HTERT RPE-1 (cell line): ENCODE data around the gene FAM131A.

Experiments
- in situ Hi-C: fragments of 300-500 bp; cut with MboI; formaldehyde crosslinking; loops from 4 replicates; pipeline ENCODE4 v1.14.3; 2020; ENCODE audit warnings: low sequenced_read_pairs

FAM131A gene

DNA sequence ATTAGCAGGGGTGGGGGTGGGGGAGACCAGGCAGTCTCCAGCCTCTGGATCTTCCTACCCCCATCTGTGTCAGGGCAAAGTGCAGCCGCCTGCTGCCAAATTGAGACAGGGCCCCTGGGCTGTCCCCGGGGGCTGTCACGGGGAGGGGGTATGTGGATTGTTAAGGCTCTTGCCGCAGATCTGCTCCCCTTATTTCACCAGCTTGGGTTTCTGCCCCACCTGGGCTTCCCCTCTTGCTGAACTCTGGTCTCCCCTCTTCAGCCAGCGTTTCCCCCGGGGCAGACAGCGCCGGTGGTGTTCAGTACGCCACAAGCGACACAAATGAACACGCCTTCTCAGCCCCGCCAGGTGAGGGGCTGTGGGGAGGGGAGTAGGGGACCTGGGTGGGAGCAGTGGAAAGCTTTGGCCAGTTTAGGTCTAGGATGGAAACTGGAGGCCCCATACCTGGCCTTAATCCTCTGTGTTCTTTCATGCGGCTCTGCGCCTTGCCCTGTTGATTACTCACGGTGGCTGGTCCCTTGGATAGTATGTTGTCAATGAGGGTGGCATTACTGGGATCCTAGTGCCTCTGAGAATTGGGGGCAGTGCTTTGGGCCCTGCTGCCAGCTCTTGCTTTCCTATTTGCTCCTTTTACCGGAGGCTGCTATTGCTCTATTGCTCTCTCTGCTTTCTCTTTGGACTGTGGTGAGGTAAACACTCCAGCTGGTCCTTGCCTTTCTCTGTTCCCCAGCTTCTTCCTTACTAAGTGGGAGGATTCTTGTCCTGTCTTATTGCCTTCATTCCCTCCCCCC lies 21.3 kb upstream of the FAM131A start:
- in situ Hi-C loops, result no loop called here

DNA sequence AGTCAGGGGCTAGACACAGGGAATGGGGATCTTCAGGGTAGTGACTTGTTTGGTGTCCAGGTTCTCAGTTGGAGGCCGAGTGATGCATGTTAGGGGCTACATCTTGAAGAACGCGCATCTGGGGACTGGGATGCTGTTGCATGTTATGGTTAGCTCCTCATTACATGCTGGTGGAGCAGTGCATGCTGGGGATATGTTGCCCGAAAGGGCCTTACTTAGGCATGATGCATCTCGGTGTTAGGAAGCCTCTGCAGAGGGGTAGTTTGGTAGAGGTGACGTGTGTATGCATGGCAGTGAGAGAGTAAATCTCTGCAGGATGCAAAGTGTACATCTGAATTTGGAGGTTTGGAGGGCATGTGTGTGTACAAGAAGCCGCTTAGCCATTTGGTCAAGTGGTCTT lies 20.6 kb upstream of the FAM131A start:
- in situ Hi-C loops, result no loop called here

DNA sequence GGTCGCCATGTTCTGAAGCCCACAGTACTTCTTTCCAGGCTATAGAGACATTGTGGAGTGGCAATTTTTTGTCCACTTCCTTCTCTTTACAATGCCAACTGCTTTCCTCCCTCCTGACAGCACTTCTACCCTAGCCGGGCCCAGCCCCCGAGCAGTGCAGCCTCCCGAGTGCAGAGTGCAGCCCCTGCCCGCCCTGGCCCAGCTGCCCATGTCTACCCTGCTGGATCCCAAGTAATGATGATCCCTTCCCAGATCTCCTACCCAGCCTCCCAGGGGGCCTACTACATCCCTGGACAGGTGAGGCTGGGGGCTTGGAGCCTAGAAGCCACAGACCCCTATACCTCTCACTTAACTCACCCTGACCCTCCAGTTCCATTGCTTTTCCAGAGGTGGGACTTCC lies 20.2 kb upstream of the FAM131A start:
- in situ Hi-C loops, result no loop called here

DNA sequence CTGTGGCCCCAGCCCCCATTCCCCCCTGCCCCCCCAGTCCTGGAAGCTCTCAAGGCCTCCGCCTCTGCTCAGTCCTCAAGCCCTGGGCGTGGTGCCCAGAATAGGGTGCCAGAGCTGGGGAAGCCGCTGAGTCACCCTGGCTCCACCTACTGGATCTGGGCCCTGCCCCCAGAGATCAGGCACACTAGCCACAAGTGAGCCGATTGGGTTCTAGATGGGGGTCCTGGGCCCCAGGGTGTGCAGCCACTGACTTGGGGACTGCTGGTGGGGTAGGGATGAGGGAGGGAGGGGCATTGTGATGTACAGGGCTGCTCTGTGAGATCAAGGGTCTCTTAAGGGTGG lies 17.3 kb upstream of the FAM131A start:
- in situ Hi-C loops, result no loop called here

DNA sequence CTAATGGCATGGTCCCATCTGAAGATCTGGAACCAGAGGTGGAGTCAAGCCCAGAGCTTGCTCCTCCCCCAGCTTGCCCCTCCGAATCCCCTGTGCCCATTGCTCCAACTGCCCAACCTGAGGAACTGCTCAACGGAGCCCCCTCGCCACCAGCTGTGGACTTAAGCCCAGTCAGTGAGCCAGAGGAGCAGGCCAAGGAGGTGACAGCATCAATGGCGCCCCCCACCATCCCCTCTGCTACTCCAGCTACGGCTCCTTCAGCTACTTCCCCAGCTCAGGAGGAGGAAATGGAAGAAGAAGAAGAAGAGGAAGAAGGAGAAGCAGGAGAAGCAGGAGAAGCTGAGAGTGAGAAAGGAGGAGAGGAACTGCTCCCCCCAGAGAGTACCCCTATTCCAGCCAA lies 15.7 kb upstream of the FAM131A start:
- in situ Hi-C loops, result no loop called here

DNA sequence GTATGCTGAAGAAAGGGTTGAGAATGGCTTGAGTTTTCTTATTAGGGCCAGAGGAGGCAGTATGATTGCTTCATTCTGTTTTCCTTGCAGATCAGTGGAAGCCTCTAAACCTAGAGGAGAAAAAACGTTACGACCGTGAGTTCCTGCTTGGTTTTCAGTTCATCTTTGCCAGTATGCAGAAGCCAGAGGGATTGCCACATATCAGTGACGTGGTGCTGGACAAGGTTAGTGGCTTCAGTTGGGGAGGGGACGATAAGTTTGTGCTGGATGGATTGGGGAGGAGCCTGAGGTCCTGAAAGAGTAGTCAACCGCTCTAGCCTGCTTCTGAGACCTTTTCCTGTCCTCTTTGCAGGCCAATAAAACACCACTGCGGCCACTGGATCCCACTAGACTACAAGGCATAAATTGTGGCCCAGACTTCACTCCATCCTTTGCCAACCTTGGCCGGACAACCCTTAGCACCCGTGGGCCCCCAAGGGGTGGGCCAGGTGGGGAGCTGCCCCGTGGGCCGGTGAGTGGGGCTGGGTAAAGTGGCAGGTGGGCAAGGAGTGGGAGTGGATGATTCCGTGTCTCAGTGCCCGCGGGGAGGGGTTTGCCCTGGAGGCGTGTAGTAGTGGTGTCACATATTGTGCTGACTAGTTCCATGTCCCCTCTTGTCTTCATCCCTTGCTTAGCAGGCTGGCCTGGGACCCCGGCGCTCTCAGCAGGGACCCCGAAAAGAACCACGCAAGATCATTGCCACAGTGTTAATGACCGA lies 14.5 kb upstream of the FAM131A start:
- in situ Hi-C loops, result no loop called here

DNA sequence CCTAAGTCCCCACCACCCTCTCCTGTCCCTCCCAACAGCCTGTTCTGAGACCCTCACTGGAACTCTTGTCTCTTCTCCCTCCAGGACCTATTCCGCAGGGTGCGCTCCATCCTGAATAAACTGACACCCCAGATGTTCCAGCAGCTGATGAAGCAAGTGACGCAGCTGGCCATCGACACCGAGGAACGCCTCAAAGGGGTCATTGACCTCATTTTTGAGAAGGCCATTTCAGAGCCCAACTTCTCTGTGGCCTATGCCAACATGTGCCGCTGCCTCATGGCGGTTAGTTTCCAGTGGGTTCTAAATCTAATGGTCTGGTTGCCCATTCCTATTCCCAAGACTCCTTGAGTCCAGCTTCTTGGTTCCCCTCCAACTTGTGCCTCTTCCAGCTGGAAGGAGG lies 13.7 kb upstream of the FAM131A start:
- in situ Hi-C loops, result no loop called here

DNA sequence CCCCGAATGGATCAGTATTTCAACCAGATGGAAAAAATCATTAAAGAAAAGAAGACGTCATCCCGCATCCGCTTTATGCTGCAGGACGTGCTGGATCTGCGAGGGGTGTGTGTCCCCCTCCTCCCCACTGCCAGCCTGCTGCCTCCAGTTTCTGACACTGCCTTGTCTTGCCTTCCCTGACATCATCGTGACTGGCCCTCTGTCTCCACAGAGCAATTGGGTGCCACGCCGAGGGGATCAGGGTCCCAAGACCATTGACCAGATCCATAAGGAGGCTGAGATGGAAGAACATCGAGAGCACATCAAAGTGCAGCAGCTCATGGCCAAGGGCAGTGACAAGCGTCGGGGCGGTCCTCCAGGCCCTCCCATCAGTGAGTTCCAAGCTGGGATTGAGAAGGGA lies 12.1 kb upstream of the FAM131A start:
- in situ Hi-C loops, result no loop called here

DNA sequence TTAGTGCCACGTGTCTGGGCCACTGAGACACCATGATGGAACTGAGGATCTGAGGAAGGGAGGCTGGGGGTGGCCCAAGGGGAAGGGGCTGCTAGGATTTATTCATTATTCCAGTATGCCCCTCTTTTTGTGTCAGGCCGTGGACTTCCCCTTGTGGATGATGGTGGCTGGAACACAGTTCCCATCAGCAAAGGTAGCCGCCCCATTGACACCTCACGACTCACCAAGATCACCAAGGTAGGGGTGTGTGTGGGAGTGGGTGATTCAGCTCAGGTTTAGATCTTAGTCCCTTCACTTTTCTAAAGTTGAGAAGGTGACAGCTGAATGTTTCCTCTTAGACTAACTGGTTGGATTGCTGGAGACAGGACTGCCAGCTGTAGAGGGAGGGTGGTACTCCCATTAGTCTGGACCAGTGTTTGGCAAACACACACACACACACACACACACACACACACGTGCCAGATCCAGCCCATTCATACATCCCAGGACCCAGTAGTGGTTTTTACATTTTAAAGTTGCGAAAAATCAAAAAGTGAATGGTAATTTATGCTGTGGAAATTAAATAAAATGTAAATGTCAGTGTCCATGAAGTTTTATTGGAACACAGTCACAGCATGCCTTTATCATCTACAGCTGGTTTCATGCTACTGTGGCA lies 11.6 kb upstream of the FAM131A start:
- in situ Hi-C loops, result no loop called here

DNA sequence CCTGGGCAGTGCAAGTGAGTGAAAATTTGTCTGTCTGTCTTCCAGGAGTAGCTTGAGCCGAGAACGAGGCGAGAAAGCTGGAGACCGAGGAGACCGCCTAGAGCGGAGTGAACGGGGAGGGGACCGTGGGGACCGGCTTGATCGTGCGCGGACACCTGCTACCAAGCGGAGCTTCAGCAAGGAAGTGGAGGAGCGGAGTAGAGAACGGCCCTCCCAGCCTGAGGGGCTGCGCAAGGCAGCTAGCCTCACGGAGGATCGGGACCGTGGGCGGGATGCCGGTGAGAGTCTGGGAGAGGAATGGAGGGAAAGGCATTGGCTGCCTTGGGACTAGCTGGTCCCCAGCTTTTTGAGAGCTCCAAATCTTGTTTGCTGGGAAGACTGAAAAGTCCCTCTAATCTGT lies 10.2 kb upstream of the FAM131A start:
- in situ Hi-C loops, result no loop called here

DNA sequence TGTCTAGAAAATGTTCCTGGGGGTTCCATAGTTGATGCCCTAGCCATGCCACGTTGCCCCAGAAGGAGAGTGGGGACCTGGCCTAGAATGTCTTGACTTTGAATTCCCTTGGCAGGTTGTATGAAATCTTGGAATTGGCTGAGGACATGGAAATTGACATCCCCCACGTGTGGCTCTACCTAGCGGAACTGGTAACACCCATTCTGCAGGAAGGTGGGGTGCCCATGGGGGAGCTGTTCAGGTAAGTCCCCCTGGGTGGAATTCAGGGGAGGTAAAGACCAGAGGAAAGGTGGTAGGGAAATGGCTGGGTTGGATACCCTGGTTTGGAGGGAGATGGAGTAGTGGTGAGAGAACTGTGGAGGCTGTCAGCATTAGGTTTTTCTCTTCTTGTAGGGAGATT lies 8.9 kb upstream of the FAM131A start:
- in situ Hi-C loops, result no loop called here

DNA sequence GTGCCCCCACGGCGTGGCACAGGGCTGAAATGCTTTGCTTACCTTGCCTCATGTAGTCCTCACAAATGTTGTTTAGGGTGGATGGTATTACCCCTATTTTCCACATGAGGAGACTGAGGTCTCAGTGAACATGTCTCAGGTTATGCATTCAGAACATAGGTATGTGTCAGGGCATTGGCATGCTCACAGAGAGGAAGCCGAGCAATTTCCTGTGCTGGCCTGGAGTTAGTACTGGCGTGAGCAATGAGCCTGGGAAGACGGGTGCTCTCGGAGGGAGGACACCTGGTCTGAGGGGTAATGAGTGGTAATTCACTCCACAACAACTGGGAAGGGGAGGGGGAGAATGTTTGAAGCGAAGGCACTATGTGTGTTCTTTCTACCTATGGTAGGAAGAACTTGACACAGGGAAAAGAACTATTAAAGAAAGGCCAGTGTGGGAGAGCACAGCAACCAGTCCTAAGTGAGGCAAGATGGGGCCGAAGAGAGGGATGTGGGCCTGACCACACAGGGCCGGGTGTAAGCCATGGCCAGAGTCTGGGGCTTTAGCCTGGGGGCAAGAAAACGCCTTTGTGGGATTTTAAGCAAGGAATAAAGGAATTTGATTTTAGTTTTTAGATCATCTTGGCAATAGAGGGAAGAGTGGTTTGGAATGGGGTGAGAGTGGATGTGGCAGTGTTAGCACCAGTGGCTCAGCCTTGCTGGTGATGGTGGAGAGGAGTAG lies 4.9 kb upstream of the FAM131A start:
- in situ Hi-C loops, result no loop called here

DNA sequence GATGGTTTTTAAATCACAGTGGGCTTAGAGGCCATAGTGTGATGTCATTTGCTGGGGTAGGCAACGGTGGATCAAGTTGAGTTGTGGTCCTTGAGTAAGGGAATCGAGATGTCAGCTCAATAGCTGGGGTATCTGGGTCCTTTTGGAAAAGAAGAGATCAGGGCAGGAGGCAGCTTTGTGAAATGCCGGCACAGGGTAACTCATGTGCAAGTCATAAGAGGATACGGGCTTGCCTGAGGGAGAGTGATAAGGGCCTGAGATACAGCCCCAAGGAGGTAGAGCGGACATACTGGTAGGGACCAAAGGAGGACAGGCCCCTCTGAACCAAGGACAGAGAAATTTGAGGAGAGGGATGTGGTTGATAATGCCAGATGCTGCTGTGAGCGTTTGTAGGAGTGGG lies 4.2 kb upstream of the FAM131A start:
- in situ Hi-C loops, result no loop called here

DNA sequence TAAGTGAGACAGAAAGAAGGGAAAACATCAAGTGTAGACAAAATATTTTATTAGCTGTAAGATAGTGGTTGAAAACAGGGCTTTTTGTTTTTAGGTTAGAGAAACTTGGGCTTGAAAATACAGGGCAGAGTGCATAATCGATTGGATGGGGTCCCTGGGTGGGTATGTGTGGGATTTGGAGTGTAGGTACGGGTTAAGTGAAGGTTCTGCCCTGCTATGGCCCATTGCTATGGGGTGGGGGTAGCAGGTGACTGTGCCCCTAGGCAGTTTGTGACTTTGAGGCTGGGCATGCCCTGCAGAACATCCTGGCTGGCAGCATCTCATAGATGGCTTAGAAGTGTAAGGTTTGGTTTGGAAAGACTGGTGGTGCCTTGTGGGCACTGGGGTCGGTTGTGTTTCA lies 3.7 kb upstream of the FAM131A start:
- in situ Hi-C loops, result no loop called here

DNA sequence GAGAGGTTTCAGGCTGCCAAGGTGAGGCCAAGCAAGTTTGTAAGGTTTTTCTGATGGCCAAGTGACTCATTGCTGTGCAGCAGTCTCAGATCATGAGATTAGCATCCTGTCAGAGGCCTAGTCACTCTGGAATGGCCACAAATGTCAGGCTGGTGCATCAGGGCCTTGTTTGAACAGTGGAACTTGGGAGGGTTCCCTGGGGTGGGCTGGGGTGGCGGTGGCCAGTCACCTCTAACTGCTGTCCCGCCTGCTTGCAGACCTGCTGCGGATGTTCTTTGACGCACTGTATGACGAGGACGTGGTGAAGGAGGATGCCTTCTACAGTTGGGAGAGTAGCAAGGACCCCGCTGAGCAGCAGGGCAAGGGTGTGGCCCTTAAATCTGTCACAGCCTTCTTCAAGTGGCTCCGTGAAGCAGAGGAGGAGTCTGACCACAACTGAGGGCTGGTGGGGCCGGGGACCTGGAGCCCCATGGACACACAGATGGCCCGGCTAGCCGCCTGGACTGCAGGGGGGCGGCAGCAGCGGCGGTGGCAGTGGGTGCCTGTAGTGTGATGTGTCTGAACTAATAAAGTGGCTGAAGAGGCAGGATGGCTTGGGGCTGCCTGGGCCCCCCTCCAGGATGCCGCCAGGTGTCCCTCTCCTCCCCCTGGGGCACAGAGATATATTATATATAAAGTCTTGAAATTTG lies 2.8 kb upstream of the FAM131A start:
- in situ Hi-C loops, result no loop called here

DNA sequence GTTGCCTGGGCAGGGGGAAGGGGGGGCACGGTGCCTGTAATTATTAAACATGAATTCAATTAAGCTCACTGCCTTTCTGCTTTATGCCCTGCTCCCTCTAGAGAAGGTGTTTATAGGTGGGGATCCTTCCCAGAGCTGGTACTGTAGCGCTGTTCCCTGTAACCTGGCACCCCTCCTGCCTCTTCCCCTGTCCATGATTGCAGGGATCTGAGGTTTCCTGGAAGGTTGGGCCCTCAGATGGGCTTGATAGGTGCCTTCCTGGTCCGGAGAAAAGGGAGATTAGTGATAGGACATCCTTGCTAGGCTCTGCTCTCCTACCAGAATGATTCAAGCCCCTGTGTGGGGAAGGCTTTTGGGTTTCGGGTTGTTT lies 2.1 kb upstream of the FAM131A start:
- in situ Hi-C loops, result no loop called here

DNA sequence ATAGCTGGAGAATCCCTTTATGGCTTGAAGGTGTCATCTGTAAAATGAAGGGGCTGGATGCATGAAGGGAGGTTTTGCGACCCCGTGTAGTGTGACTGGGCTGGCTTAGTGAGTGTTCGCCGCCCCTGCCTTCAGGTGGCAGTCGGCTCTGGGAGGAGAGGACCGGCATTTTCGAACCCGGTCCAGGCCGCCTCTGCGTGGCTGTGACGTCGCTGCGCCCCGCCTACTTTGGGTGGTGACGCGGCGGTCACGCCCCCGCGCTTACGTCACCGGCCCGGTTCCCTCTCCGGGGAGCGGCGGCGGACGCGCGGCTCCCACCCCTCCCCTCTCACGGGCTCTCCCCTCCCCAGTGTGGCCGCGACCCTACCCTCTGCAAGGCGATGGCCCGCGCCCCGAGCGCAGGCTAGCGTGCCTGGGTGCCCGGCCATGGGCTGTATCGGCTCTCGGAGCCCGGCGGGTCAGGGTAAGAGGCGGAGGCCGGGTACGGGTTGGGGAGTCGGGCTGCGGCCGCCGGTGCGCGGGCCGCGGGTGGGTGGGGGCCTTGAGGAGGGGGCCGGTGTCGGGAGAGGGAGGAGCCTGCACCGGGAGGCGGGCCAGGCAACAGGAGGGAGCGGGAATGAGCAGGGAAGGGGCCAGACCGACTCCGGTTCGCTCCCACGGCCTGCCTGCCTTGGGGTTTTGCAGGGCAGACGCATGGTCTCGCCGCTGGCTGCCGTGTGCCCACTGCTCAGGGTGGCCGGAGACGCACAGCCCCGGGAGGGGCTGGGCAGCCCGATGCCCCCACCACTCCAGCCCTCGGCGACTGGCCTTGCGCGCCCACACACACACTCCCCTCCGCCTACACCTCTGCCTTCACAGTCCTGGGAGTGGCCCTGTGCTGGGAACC lies 1.5 kb upstream of the FAM131A start:
- in situ Hi-C loops, result no loop called here

DNA sequence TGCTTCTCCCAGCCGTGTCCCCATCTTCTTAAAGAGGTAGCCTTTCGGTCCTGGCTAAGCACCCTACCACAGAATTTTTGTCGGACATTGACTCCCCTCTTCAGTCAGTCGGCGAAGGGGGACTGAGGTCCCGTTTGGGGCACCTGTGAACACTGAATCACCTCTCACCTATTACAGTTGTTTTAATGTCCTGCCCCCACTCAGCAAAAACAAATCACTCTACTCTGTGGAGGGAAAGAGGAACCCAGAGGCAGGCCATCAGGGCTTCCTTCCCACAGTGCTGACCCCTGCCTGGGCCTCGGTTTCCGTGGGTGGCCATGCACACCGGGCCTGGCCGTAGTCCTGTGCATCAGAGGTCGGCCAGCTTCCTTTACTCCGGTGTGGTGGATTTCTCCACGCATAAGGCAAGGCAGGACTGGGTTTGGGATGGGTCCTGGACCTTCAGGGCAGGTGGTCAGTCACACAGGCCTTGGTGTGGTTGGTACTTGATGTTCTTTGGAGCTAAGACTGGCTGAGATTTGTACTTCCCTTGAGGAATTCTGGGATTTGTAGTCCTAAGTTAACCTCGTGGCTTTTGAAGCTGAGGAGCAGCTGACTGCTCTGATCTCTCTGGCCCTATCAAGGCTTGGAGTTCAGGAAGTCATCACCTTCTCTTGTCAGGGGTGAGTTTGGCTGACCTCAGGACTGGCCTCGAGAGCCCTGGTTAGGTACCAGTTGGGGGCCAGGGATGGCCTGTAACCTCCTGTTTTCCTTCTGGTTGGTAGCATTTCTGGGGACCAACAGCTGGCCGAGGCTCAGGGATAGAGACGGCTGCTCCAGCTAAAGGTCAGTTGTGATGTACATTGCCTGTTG lies 627 bp upstream of the FAM131A start:
- in situ Hi-C loops, result no loop called here

DNA sequence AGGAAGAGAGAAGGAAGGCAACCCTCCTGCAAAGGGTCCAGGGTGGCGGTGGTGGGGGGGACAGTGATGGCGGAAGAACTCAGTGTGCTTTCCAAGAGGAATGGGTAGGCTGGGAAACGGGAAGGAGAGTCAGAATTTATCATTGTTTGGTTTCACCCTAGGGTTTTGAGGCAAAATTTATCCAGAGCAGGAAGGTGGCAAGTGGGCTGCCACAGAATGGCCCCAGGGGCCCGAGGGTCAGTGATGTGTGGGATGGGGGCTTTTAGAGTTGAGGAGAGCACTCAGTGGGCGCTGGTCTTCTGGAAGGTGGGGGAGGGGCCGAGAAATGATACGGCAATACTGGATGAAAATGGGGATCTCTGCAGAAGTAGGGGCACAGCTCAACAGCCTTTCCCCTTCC lies 581 bp downstream of the FAM131A start:
- in situ Hi-C loops, result no loop called here
